Right ventricle myocardium superior (tissue), 1 donor: Measurements from ENCODE around the gene BPTF. TPM values are rescaled to one million over a fixed set of nuclear protein-coding genes. Genes with fewer than 3 reads are reported as not detected.
"Not testable (repeated sequence)": the region's sequence is repeated elsewhere in the genome, so short reads cannot be mapped to it uniquely, and the experiment has no call there.

Source experiments
- ATAC-seq: fragments of 200-7000 bp; cut with Tn5 transposase; one replicate; pipeline ENCODE4 v1.9.1; 2020; ENCODE audit warnings: mild to moderate bottlenecking; ENCODE audit not compliant: poor library complexity
- DNase-seq: peaks from one replicate; pipeline ENCODE4 v3.0.0-alpha.2; 2020
- intact Hi-C: fragments of 100-400 bp; cut with DNase I; formaldehyde crosslinking; loops from one replicate; pipeline ENCODE4 v1.11.2; 2022
- total RNA-seq: library from RNA; stranded (reverse); fragmentation: NEBNext Ultra II Directional; extraction: Animal tissue kit (Norgen Biotek cat#: 25700); gene quantifications from one replicate; pipeline ENCODE4 v1.2.1, GENCODE V29; 2021
- donor health status: DM: no; HTN: yes; CAD: no; lungs with severe emphysema.

Gene BPTF
- total RNA-seq, 1 donor from 2014 or later: 68.7 TPM

GRCh38 chr17:67931227-67931626 lies 105.9 kb downstream of the BPTF start:
- DNase-seq (no peak), ATAC-seq (no peak)
- intact Hi-C loops: no loop called here

GRCh38 chr17:67942810-67943209 lies 117.5 kb downstream of the BPTF start:
- no peak for ATAC-seq
- intact Hi-C loops: no loop called here
- DNase-seq: no peak

- peak; percentile 52 for ATAC-seq
- no peak for DNase-seq
- intact Hi-C loops: no loop called here
Observed at GRCh38 chr17:67944035-67944434, 118.7 kb downstream of the BPTF start.

GRCh38 chr17:67946513-67946912 lies 121.2 kb downstream of the BPTF start:
- ATAC-seq (no peak), DNase-seq (no peak)
- intact Hi-C loops: no loop called here

GRCh38 chr17:67947325-67947813 lies 122.1 kb downstream of the BPTF start:
- no peak for ATAC-seq
- DNase-seq: no peak
- intact Hi-C loops: no loop called here

GRCh38 chr17:67950945-67951344 lies 125.6 kb downstream of the BPTF start:
- no peak for ATAC-seq
- intact Hi-C loops: no loop called here
- no peak for DNase-seq

- ATAC-seq: no peak
- intact Hi-C loops: no loop called here
- no peak for DNase-seq
Observed at GRCh38 chr17:67959510-67959909, 134.2 kb downstream of the BPTF start.

- intact Hi-C loops, ATAC-seq, DNase-seq: not testable (repeated sequence)
Observed at GRCh38 chr17:67960276-67960675, 135.0 kb downstream of the BPTF start.

- intact Hi-C loops: not testable (repeated sequence)
- peak; percentile 10 for ATAC-seq
Observed at GRCh38 chr17:67962156-67962555, 136.9 kb downstream of the BPTF start.

GRCh38 chr17:67963145-67963572 lies 137.9 kb downstream of the BPTF start:
- not testable (repeated sequence) for DNase-seq

More at GRCh38 chr17:67962156-67962555, 136.9 kb downstream of the BPTF start:
- not testable (repeated sequence) for DNase-seq

GRCh38 chr17:67970783-67971182 lies 145.5 kb downstream of the BPTF start:
- no peak for DNase-seq
- intact Hi-C loops: no loop called here
- no peak for ATAC-seq

More at GRCh38 chr17:67963145-67963572, 137.9 kb downstream of the BPTF start:
- peak; percentile 92 for ATAC-seq
- intact Hi-C loops: not testable (repeated sequence)

GRCh38 chr17:67974185-67974584 lies 148.9 kb downstream of the BPTF start:
- DNase-seq (no peak), ATAC-seq (no peak)
- intact Hi-C loops: no loop called here

- intact Hi-C loops: no loop called here
- DNase-seq (no peak), ATAC-seq (no peak)
Observed at GRCh38 chr17:67974598-67975066, 149.3 kb downstream of the BPTF start.

GRCh38 chr17:67976306-67976705 lies 151.0 kb downstream of the BPTF start:
- DNase-seq, ATAC-seq, intact Hi-C loops: not testable (repeated sequence)

GRCh38 chr17:67980456-67980855 lies 155.2 kb downstream of the BPTF start:
- no peak for ATAC-seq
- intact Hi-C loops: no loop called here
- no peak for DNase-seq

GRCh38 chr17:67980883-67981282 lies 155.6 kb downstream of the BPTF start:
- intact Hi-C loops, ATAC-seq, DNase-seq: not testable (repeated sequence)

- no peak for ATAC-seq
- intact Hi-C loops: no loop called here
- no peak for DNase-seq
Observed at GRCh38 chr17:67982034-67982640, 156.8 kb downstream of the BPTF start.

GRCh38 chr17:67982686-67983382 lies 157.5 kb downstream of the BPTF start:
- ATAC-seq (no peak), DNase-seq (no peak)
- intact Hi-C loops: no loop called here

GRCh38 chr17:67983383-67983688 lies 158.0 kb downstream of the BPTF start:
- ATAC-seq (no peak), DNase-seq (no peak)
- intact Hi-C loops: no loop called here

GRCh38 chr17:67990909-67991308 lies 165.6 kb downstream of the BPTF start:
- DNase-seq: no peak
- intact Hi-C loops: no loop called here
- no peak for ATAC-seq
